HG02623 (cell line): ENCODE measurements around the gene GATAD2A.
"Not testable (repeated sequence)": the region's sequence is repeated elsewhere in the genome, so short reads cannot be mapped to it uniquely, and the experiment has no call there.

Source experiments
- ATAC-seq: cut with Tn5 transposase; IDR thresholded peaks from one replicate; pipeline ENCODE4 v1.9.1; 2021; ENCODE audit warnings: moderate library complexity; ENCODE audit not compliant: unreplicated experiment

The GATAD2A gene, protein sequence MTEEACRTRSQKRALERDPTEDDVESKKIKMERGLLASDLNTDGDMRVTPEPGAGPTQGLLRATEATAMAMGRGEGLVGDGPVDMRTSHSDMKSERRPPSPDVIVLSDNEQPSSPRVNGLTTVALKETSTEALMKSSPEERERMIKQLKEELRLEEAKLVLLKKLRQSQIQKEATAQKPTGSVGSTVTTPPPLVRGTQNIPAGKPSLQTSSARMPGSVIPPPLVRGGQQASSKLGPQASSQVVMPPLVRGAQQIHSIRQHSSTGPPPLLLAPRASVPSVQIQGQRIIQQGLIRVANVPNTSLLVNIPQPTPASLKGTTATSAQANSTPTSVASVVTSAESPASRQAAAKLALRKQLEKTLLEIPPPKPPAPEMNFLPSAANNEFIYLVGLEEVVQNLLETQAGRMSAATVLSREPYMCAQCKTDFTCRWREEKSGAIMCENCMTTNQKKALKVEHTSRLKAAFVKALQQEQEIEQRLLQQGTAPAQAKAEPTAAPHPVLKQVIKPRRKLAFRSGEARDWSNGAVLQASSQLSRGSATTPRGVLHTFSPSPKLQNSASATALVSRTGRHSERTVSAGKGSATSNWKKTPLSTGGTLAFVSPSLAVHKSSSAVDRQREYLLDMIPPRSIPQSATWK

GRCh38 chr19:19404879-19405860 lies at the start of gene GATAD2A:
TSS of gene GATAD2A (plus strand) at chr19:19405675. CDS start at chr19:19465346, 59,671 bp downstream.
- peak; percentile 66 for ATAC-seq

DNA sequence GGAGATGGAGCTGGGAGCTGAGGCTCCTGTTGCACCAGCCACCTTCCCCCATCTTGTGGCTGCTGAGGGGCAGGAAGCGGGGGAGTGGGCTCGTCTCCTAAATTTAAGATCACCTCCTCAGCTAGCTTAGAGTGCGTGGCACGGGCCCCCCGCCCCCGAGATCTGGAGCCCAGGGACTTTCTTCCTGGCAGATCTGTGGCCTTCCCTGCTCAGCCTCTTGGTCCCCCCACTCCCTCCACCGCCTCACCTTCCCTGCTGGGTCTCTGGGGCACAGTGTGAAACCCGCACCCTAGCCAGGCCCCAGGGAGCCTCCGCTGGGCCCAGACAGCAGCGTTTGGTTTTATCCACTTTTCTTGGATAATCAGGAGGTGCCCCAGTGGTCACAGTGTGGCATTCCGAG lies 49.0 kb upstream of the GATAD2A start:
- no peak for ATAC-seq

DNA sequence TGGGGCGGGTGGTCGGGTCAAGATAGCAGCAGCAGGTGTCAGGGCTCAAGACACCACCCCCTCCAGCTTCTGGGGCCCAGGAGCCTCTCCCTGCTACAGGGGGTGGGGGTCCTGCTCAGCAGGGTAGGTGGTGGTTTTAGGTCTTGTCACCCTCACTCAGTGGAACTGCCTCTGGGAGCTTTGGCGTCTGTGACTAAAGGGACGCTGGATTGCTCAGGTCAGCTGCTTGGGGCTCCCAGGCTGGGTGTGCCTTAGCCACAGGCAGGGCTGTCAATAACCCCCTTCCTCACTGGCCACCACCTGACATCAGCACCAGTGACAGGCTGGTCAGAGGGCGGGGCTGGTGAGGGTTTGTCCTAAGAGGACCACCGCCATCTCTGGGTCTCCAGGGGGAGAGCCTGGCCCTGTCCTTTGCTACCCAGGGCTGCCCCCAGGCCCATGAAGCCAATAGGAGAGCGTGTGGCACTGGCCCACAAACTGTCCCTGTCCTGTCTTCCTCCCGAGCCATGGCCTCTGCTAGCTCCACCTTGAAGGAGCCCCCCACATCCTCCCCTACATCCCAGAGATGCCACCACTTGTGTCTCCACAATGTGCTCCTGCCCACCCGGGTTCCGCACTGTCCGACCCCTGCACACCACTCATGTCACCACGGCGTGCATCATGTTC lies 48.4 kb upstream of the GATAD2A start:
- ATAC-seq = no peak

DNA sequence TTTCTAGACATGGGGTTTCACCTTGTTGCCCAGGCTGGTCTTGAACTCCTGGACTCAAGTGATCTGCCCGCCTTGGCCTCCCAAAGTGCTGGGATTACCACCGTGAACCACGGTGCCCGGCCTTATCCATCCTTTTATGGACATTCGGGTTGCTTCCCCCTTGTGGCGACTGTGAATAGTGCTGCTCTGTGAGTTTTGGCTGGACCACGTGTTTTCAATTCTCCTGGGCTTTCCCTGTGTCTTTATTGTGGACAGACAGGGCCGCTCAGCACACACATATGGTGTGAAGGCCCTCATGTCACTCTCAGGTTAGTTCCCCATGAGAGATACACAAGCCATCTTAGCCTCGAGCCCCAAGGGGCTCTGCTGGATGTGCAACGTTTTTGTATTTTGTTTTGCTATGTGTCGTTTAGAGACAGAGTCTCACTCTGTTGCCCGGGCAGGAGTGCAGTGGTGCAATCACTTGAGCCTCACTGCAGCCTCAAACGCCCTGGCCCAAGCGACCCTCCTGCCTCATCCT lies 44.3 kb upstream of the GATAD2A start:
- peak; percentile 54 for ATAC-seq

DNA sequence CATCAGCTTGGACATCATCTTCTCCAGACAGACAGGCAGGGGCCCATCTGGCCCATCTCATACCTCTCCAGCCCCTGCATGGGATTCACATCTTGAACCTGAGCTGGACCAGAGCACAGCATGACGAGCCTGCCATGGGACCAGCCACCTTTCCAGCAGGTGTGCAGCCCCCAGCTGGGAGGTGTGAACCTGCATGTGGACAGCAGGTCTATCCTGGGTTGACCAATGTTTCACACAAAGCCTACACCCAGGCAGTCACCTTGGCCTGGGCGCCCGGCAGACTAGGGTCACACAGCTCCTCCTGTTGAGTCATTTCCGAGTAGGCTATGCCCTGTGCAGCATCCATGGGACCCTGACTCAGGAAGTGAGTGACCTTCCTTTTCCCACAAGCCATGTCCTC lies 43.4 kb upstream of the GATAD2A start:
- no peak for ATAC-seq

DNA sequence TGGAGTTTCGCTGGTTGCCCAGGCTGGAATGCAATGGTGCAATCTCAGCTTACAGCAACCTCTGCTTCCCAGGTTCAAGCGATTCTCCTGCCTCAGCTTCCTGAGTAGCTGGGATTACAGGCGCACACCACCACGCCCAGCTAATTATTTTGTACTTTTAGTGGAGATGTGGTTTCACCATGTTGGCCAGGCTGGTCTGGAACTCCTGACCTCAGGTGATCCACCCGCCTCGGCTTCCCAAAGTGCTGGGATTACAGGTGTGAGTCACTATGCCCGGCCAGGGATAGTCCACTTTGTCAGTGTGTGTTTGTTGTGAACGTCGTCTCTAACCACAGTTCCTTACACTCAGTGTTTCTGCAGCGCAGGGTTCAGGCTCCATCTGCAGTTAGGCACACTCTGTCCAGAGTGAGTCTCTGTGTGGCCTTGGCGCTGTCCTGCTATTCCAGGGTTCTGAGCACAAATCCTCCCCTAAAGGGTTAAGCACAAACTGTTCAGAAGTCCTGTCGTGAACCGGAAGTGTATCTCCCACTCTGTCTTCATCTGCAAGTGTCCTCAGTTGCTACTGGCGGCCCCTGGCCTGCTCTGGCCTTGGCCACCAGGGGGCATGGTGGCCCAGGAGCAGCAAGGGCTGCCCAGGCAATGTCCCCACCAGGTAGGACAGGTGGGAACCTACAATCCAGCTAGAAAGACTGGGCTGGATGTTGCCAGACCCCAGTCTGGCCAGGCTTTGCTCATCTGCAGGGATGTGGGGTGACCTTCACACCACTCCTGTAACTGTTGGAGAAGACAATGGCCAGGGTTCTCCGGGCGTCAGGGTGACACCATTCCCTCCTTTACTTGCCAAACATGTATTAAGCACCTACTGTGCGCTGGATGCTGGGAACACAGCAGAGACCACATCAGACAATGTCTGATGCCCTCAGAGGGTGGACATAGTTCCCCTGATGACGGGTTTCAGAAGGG lies 38.8 kb upstream of the GATAD2A start:
- peak; percentile 70 for ATAC-seq

- no peak for ATAC-seq
Observed at GRCh38 chr19:19368087-19368486, 37.4 kb upstream of the GATAD2A start.

DNA sequence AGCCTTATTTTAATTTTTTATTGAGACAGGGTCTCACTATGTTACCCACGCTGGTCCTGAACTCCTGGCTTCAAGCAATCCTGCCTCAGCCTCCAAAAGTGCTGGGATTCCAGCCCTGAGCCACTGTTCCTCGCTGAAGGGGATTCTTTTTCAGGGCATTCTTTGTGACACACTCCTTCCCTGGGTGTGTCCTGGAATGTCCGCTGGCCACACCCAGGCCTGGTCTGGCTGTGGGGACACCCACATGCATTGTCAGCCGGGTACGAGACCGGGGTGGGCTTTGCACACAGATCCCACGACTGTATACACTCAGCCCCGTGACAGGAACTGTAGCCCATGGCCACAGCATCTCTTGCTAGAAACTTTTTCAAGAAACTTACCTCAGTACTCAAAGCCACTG lies 34.4 kb upstream of the GATAD2A start:
- no peak for ATAC-seq

DNA sequence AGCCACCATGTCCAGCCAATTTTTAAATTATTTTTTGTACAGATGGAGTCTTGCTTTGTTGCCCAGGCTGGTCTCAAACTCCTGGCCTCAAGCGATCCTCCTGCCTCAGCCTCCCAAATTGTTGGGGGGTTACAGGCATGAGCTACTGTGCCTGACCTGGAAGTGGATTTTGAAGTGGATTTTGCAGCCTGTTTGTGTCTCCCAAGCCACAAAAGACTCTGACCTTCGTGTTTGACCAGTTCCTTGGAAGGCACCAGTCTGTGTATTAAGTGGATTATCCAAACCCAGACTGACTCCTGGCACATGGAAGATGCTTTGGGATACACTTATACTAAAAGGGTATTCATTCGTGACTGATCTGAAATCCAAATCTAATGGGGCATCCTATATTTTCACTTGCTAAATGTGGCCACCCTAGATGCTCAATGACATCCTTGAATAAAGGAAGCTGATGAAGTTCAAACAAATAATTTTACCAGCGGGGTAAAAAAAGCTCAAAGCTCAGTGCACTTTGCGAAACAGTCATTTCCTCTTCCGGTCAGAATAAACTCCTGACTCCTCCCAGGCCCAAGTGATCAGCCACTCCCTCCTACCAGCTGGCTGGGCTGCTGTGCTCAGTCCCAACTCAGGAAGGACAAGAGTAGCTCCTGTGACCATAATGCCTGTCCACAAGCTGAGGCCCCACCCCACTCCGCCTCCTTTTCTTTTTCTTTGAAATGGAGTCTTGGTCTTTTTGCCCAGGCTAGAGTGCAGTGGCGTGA lies 32.6 kb upstream of the GATAD2A start:
- ATAC-seq = peak; percentile 79

- no peak for ATAC-seq
Observed at GRCh38 chr19:19379527-19379926, 25.9 kb upstream of the GATAD2A start.

- not testable (repeated sequence) for ATAC-seq
Observed at GRCh38 chr19:19380316-19380715, 25.2 kb upstream of the GATAD2A start.

GRCh38 chr19:19381007-19381926 lies 24.2 kb upstream of the GATAD2A start:
- ATAC-seq = no peak

- ATAC-seq = no peak
Observed at GRCh38 chr19:19382118-19382517, 23.4 kb upstream of the GATAD2A start.

GRCh38 chr19:19384486-19384885 lies 21.0 kb upstream of the GATAD2A start:
- ATAC-seq = no peak

GRCh38 chr19:19385131-19385895 lies 20.2 kb upstream of the GATAD2A start:
- peak; percentile 91 for ATAC-seq

GRCh38 chr19:19385896-19386869 lies 19.3 kb upstream of the GATAD2A start:
- ATAC-seq = peak; percentile 9
